HL-60 (cell line): Measurements from ENCODE around the gene GOLIM4.

ENCODE experiments used
- DNase-seq, 2 experiments: peaks; one replicate each; pipeline ENCODE4 v3.0.0-alpha.2; 2010 to 2020; ENCODE audit warnings: low read depth in 1 of 2, low spot score in 1 of 2
- H3K27ac ChIP-seq: fragments of 250-450 bp; sonication (Bioruptor Pico); replicated peaks from 2 replicates; pipeline ENCODE4 v1.5.1; 2020; ENCODE audit warnings: mild to moderate bottlenecking, moderate library complexity
- H3K27me3 ChIP-seq: fragments of 250-450 bp; sonication (Bioruptor Pico); 2 replicates; pipeline ENCODE4 v1.5.1; 2021; ENCODE audit warnings: mild to moderate bottlenecking, moderate library complexity; ENCODE audit not compliant: insufficient read depth, poor library complexity, severe bottlenecking
- H3K4me3 ChIP-seq: replicated peaks from 2 replicates; pipeline ENCODE4 v1.5.1; 2011; ENCODE audit warnings: mild to moderate bottlenecking, control low read depth, low read length; ENCODE audit not compliant: insufficient read depth
- GABPA ChIP-seq: IDR thresholded peaks from 2 replicates; pipeline ENCODE4 v1.6.1; 2012; ENCODE audit warnings: low read depth
- POLR2AphosphoS5 ChIP-seq: IDR thresholded peaks from 2 replicates; pipeline ENCODE4 v1.6.1; 2012; ENCODE audit warnings: low read depth
- SPI1 ChIP-seq: IDR thresholded peaks from 2 replicates; pipeline ENCODE4 v1.6.1; 2012; ENCODE audit warnings: low read depth, mild to moderate bottlenecking, borderline replicate concordance
- TF ChIP-seq, protein P1 (sequence below): IDR thresholded peaks from one replicate; pipeline ENCODE4 v1.5.1; 2011; ENCODE audit warnings: low read length, control low read depth, inconsistent platforms; ENCODE audit not compliant: insufficient read depth
- TF ChIP-seq, protein P2 (sequence below): IDR thresholded peaks from 2 replicates; pipeline ENCODE4 v1.6.1; 2012; ENCODE audit warnings: low read depth; ENCODE audit not compliant: insufficient replicate concordance

GOLIM4 gene

DNA sequence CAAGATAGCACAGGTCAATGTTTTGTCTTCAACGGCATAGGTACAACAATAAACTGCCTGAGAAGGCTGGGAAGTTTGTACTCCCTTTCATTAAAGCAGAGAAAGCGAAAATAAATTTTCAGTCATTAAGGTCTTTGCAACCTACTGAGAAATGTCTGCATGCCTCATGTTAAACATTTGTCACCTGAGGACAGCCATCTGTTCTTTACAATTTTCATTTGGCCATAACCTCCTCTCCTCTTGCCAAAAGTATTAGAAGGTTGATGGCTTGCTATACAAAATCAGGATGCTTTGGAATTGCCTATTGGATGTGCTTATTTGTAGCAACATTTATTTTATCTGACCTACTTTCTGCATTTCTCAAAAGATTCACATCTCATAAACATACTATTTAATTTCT lies 122.7 kb downstream of the GOLIM4 start:
- no peak overlapping the region for H3K27ac ChIP-seq
- no peak overlapping the region for H3K4me3 ChIP-seq
- DNase-seq = no peak
- TF ChIP-seq SPI1 (no peak), GABPA (no peak), POLR2AphosphoS5 (no peak)
- TF ChIP-seq, protein P1, sequence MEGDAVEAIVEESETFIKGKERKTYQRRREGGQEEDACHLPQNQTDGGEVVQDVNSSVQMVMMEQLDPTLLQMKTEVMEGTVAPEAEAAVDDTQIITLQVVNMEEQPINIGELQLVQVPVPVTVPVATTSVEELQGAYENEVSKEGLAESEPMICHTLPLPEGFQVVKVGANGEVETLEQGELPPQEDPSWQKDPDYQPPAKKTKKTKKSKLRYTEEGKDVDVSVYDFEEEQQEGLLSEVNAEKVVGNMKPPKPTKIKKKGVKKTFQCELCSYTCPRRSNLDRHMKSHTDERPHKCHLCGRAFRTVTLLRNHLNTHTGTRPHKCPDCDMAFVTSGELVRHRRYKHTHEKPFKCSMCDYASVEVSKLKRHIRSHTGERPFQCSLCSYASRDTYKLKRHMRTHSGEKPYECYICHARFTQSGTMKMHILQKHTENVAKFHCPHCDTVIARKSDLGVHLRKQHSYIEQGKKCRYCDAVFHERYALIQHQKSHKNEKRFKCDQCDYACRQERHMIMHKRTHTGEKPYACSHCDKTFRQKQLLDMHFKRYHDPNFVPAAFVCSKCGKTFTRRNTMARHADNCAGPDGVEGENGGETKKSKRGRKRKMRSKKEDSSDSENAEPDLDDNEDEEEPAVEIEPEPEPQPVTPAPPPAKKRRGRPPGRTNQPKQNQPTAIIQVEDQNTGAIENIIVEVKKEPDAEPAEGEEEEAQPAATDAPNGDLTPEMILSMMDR = no peak
- TF ChIP-seq, protein P2, sequence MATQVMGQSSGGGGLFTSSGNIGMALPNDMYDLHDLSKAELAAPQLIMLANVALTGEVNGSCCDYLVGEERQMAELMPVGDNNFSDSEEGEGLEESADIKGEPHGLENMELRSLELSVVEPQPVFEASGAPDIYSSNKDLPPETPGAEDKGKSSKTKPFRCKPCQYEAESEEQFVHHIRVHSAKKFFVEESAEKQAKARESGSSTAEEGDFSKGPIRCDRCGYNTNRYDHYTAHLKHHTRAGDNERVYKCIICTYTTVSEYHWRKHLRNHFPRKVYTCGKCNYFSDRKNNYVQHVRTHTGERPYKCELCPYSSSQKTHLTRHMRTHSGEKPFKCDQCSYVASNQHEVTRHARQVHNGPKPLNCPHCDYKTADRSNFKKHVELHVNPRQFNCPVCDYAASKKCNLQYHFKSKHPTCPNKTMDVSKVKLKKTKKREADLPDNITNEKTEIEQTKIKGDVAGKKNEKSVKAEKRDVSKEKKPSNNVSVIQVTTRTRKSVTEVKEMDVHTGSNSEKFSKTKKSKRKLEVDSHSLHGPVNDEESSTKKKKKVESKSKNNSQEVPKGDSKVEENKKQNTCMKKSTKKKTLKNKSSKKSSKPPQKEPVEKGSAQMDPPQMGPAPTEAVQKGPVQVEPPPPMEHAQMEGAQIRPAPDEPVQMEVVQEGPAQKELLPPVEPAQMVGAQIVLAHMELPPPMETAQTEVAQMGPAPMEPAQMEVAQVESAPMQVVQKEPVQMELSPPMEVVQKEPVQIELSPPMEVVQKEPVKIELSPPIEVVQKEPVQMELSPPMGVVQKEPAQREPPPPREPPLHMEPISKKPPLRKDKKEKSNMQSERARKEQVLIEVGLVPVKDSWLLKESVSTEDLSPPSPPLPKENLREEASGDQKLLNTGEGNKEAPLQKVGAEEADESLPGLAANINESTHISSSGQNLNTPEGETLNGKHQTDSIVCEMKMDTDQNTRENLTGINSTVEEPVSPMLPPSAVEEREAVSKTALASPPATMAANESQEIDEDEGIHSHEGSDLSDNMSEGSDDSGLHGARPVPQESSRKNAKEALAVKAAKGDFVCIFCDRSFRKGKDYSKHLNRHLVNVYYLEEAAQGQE = no peak
- no peaks in the 10 kb centered on the region for H3K27me3 ChIP-seq

DNA sequence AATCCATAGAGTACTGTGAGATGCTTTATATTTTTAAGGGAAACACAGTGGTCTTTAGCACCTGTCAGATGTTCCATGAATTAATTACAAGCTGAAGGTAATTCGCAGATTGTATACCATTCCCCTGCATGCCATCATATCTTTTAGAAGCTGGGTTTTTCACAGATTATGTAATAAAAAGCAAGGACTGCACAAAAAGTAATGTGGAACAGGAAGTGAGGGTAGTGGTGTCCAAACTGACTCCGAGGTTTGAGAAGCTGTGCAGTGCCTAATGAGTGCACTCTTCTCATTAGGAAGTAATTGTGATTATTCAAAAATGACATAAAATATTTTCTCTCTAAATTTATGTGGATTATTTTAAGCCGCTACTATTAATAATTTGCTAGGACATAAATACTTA lies 123.2 kb downstream of the GOLIM4 start:
- H3K4me3 ChIP-seq = no peak overlapping the region
- TF ChIP-seq POLR2AphosphoS5 = no peak
- TF ChIP-seq SPI1 = peak; percentile 54; the same call in 1 of the 2 replicates
- no peak for TF ChIP-seq GABPA
- TF ChIP-seq, protein P2 = no peak
- TF ChIP-seq, protein P1 = no peak
- DNase-seq = peak in 1 of 2 experiments; percentile 22
- H3K27me3 ChIP-seq = no peaks in the 10 kb centered on the region
- H3K27ac ChIP-seq = no peak overlapping the region

DNA sequence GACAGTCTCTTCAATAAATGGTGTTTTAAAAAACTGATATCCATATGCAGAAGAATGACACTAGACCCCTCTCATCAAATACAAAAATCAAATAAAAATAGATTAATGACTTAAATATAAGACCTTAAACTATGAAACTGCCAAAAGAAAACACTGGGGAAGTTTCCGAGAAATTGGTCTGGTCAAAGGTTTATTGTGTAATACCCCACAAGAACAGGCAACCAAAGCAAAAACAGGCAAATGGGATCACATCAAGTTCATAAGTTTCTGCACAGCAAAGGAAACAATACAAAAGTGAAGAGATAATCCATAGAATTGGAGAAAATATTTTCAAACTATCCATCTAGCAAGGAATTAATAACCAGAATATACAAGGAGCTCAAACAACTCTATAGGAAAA lies 126.2 kb downstream of the GOLIM4 start:
- Histone ChIP-seq H3K27me3 (no peaks in the 10 kb centered on the region), H3K27ac (no peak overlapping the region), H3K4me3 (no peak overlapping the region)
- no peak for DNase-seq
- TF ChIP-seq SPI1 (no peak), POLR2AphosphoS5 (no peak)
- TF ChIP-seq, protein P2 = no peak
